ENCODE results near the gene TNS4.

DNA sequence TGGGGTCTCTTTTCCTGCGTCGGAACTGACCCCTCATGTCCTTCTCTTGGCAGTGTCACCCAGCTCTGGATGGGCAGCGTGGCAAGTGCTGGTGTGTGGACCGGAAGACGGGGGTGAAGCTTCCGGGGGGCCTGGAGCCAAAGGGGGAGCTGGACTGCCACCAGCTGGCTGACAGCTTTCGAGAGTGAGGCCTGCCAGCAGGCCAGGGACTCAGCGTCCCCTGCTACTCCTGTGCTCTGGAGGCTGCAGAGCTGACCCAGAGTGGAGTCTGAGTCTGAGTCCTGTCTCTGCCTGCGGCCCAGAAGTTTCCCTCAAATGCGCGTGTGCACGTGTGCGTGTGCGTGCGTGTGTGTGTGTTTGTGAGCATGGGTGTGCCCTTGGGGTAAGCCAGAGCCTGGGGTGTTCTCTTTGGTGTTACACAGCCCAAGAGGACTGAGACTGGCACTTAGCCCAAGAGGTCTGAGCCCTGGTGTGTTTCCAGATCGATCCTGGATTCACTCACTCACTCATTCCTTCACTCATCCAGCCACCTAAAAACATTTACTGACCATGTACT lies 44.9 kb downstream of the TNS4 start:
- TF ChIP-seq POLR2AphosphoS5 (IDR thresholded peaks at IDR 0.05; ENCODE audit: borderline replicate concordance, low read depth, low read length), result no peak
- TF ChIP-seq EZH2 (IDR thresholded peaks at IDR 0.05), result no peak
- no peak for TF ChIP-seq FOXP2 (optimal IDR thresholded peaks at IDR 0.05; ENCODE audit: control extremely low read depth, extremely low read length, insufficient read depth)

All from SK-N-MC (cell line).